Measurements from ENCODE around the gene POU2F1.

DNA sequence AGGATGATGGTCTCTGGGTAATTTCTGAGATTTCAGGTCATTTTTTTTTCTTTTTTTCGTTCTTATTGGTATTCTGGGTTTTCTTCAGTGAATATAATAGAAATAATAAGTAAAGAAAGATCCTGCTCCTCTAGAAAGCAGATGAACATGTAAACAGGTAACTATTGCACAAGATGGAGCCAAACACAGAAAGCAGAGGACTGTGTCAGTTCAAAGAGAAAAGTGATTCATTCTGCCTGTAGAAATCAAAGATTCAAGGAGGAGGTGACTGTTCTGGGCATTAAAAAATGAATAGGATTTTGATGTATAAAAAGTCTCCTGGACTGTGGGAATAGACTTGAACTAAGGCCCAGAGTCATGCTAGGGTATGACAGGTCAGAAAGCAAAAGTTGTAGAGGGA is 41.9 kb upstream of the POU2F1 start:
- TF ChIP-seq, protein P1, sequence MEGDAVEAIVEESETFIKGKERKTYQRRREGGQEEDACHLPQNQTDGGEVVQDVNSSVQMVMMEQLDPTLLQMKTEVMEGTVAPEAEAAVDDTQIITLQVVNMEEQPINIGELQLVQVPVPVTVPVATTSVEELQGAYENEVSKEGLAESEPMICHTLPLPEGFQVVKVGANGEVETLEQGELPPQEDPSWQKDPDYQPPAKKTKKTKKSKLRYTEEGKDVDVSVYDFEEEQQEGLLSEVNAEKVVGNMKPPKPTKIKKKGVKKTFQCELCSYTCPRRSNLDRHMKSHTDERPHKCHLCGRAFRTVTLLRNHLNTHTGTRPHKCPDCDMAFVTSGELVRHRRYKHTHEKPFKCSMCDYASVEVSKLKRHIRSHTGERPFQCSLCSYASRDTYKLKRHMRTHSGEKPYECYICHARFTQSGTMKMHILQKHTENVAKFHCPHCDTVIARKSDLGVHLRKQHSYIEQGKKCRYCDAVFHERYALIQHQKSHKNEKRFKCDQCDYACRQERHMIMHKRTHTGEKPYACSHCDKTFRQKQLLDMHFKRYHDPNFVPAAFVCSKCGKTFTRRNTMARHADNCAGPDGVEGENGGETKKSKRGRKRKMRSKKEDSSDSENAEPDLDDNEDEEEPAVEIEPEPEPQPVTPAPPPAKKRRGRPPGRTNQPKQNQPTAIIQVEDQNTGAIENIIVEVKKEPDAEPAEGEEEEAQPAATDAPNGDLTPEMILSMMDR (conservative IDR thresholded peaks at IDR 0.05; ENCODE audit: low read depth in 2 of 2), result no peak
- TF ChIP-seq POLR2AphosphoS5 (IDR thresholded peaks at IDR 0.05; ENCODE audit: low read depth), result no peak
- TF ChIP-seq, protein P2, sequence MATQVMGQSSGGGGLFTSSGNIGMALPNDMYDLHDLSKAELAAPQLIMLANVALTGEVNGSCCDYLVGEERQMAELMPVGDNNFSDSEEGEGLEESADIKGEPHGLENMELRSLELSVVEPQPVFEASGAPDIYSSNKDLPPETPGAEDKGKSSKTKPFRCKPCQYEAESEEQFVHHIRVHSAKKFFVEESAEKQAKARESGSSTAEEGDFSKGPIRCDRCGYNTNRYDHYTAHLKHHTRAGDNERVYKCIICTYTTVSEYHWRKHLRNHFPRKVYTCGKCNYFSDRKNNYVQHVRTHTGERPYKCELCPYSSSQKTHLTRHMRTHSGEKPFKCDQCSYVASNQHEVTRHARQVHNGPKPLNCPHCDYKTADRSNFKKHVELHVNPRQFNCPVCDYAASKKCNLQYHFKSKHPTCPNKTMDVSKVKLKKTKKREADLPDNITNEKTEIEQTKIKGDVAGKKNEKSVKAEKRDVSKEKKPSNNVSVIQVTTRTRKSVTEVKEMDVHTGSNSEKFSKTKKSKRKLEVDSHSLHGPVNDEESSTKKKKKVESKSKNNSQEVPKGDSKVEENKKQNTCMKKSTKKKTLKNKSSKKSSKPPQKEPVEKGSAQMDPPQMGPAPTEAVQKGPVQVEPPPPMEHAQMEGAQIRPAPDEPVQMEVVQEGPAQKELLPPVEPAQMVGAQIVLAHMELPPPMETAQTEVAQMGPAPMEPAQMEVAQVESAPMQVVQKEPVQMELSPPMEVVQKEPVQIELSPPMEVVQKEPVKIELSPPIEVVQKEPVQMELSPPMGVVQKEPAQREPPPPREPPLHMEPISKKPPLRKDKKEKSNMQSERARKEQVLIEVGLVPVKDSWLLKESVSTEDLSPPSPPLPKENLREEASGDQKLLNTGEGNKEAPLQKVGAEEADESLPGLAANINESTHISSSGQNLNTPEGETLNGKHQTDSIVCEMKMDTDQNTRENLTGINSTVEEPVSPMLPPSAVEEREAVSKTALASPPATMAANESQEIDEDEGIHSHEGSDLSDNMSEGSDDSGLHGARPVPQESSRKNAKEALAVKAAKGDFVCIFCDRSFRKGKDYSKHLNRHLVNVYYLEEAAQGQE (IDR thresholded peaks at IDR 0.05; ENCODE audit: unreplicated experiment), result no peak
- TF ChIP-seq EZH2phosphoT487 (IDR thresholded peaks at IDR 0.05; ENCODE audit: unreplicated experiment), result no peak
- TF ChIP-seq CREB1 (CRISPR knock-in tag; IDR thresholded peaks at IDR 0.05; ENCODE audit: low read depth), result no peak
- TF ChIP-seq EZH2 (IDR thresholded peaks at IDR 0.05; ENCODE audit: low read depth, unreplicated experiment), result no peak
- TF ChIP-seq JUNB (IDR thresholded peaks at IDR 0.05; ENCODE audit: unreplicated experiment), result no peak
- no peak for TF ChIP-seq ZNF331 (CRISPR knock-in tag; IDR thresholded peaks at IDR 0.05; ENCODE audit: low read depth)
